Osteocyte (in vitro differentiated cells): ENCODE measurements around the gene CCDC80. TPM values are rescaled to one million over a fixed set of nuclear protein-coding genes. Genes with fewer than 3 reads are reported as not detected.

Experiments used
- DNase-seq: peaks from one replicate; pipeline ENCODE4 v3.0.0; 2021; ENCODE audit warnings: mixed read lengths; ENCODE audit not compliant: unreplicated experiment; ENCODE audit errors: extremely low spot score
- H3K27ac Mint-ChIP-seq: one replicate; pipeline ENCODE4 v1.8.0; 2021; ENCODE audit warnings: mild to moderate bottlenecking, mixed read lengths; ENCODE audit not compliant: unreplicated experiment
- H3K27me3 Mint-ChIP-seq: one replicate; pipeline ENCODE4 v1.8.0; 2021; ENCODE audit warnings: mixed read lengths; ENCODE audit not compliant: unreplicated experiment
- H3K36me3 Mint-ChIP-seq: one replicate; pipeline ENCODE4 v1.8.0; 2021; ENCODE audit warnings: mixed read lengths; ENCODE audit not compliant: unreplicated experiment
- H3K4me1 Mint-ChIP-seq: one replicate; pipeline ENCODE4 v1.8.0; 2021; ENCODE audit warnings: mixed read lengths; ENCODE audit not compliant: unreplicated experiment
- H3K4me3 Mint-ChIP-seq: one replicate; pipeline ENCODE4 v1.8.0; 2021; ENCODE audit warnings: mild to moderate bottlenecking, moderate library complexity, mixed read lengths; ENCODE audit not compliant: unreplicated experiment
- H3K9me3 Mint-ChIP-seq: one replicate; pipeline ENCODE4 v1.8.0; 2021; ENCODE audit warnings: mixed read lengths; ENCODE audit not compliant: unreplicated experiment
- CTCF ChIP-seq: fragments of 200-600 bp; sonication (generic); IDR thresholded peaks from 2 replicates; pipeline ENCODE4 v1.5.0; 2021; ENCODE audit warnings: antibody characterized with exemption, mild to moderate bottlenecking, moderate library complexity
- total RNA-seq: library from RNA; stranded (reverse); gene quantifications from 2 replicates; pipeline ENCODE4 v1.2.1, GENCODE V29; 2021

Gene CCDC80
- total RNA-seq, 1 donor from 2014 or later, result 1,760 TPM

- Mint-ChIP-seq H3K4me3 (no peak overlapping the region), H3K9me3 (no peaks in the 10 kb centered on the region), H3K36me3 (peaks cover 50% of the 10 kb centered on the region), H3K27me3 (no peaks in the 10 kb centered on the region), H3K4me1 (peaks cover 64% of the 10 kb centered on the region), H3K27ac (no peak overlapping the region)
- TF ChIP-seq CTCF, result no peak
- DNase-seq, result no peak
Observed at GRCh38 chr3:112634786-112635541, 6.0 kb downstream of the CCDC80 start.

GRCh38 chr3:112633757-112634156, 7.2 kb downstream of the CCDC80 start:
- DNase-seq, result no peak
- Mint-ChIP-seq H3K27me3 (no peaks in the 10 kb centered on the region), H3K9me3 (no peaks in the 10 kb centered on the region), H3K4me1 (peaks cover 74% of the 10 kb centered on the region), H3K27ac (no peak overlapping the region), H3K36me3 (peaks cover 60% of the 10 kb centered on the region), H3K4me3 (no peak overlapping the region)
- TF ChIP-seq CTCF, result no peak

GRCh38 chr3:112633191-112633590, 7.8 kb downstream of the CCDC80 start:
- H3K27ac Mint-ChIP-seq, result no peak overlapping the region
- peaks cover 79% of the 10 kb centered on the region for H3K4me1 Mint-ChIP-seq
- H3K9me3 Mint-ChIP-seq, result no peaks in the 10 kb centered on the region
- no peak for DNase-seq
- peaks cover 64% of the 10 kb centered on the region for H3K36me3 Mint-ChIP-seq
- H3K4me3 Mint-ChIP-seq, result no peak overlapping the region
- no peaks in the 10 kb centered on the region for H3K27me3 Mint-ChIP-seq
- TF ChIP-seq CTCF, result no peak

- Mint-ChIP-seq H3K4me1 (peaks cover 84% of the 10 kb centered on the region), H3K27ac (no peak overlapping the region), H3K9me3 (no peaks in the 10 kb centered on the region)
Observed at GRCh38 chr3:112632596-112632995, 8.3 kb downstream of the CCDC80 start.

More at GRCh38 chr3:112632596-112632995, 8.3 kb downstream of the CCDC80 start:
- no peak for DNase-seq
- Mint-ChIP-seq H3K36me3 (peaks cover 67% of the 10 kb centered on the region), H3K27me3 (no peaks in the 10 kb centered on the region), H3K4me3 (no peak overlapping the region)
- TF ChIP-seq CTCF, result no peak
